ENCODE results near the gene NCKAP5.

DNA sequence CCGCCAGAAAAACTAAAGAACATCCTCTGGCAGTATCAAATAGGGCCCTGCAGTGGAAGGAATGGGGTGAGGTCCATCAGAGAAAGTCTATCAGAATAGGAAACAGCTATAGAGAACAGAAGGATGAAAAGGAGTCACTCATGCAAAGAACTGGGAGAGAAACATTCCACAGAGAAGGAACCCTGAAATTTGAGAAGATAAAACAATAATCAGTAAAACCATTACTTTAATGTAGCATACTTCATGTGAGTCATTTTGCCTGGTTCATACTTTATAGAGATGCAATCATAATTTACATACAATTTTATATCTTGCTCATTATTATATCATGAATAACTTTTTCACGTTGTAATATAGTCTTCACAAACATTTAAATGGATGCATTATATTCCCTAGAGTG lies 402.2 kb downstream of the NCKAP5 start:
- no peak for TF ChIP-seq POLR2A (IDR thresholded peaks at IDR 0.05)
- TF ChIP-seq, protein P1, sequence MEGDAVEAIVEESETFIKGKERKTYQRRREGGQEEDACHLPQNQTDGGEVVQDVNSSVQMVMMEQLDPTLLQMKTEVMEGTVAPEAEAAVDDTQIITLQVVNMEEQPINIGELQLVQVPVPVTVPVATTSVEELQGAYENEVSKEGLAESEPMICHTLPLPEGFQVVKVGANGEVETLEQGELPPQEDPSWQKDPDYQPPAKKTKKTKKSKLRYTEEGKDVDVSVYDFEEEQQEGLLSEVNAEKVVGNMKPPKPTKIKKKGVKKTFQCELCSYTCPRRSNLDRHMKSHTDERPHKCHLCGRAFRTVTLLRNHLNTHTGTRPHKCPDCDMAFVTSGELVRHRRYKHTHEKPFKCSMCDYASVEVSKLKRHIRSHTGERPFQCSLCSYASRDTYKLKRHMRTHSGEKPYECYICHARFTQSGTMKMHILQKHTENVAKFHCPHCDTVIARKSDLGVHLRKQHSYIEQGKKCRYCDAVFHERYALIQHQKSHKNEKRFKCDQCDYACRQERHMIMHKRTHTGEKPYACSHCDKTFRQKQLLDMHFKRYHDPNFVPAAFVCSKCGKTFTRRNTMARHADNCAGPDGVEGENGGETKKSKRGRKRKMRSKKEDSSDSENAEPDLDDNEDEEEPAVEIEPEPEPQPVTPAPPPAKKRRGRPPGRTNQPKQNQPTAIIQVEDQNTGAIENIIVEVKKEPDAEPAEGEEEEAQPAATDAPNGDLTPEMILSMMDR (IDR thresholded peaks at IDR 0.05 in 8 of 11, conservative IDR thresholded peaks at IDR 0.05 in 3 of 11) = no peak
- no peak for TF ChIP-seq POLR2AphosphoS5 (IDR thresholded peaks at IDR 0.05)

Measured in spleen (tissue), 7 donors.